GM12878 (cell line): Measurements from ENCODE around the gene KEL.

Experiments used
- CBFB ChIP-seq: IDR thresholded peaks from 2 replicates; pipeline ENCODE4 v1.6.1; 2016; ENCODE audit warnings: antibody characterized with exemption, low read depth
- CTCF ChIP-seq, 3 experiments: IDR thresholded peaks in 2 of 3; conservative IDR thresholded peaks in 1 of 3; 2 replicates each; pipeline ENCODE4 v1.5.1; 2011; ENCODE audit warnings: low read depth in 3 of 3, low read length in 3 of 3, mild to moderate bottlenecking in 3 of 3, control low read depth in 2 of 3, moderate library complexity in 2 of 3, inconsistent platforms in 1 of 3, mixed read lengths in 1 of 3; ENCODE audit not compliant: control insufficient read depth in 2 of 3, insufficient read depth in 1 of 3; ENCODE audit errors: extremely low read depth in 1 of 3
- ELK1 ChIP-seq: IDR thresholded peaks from 2 replicates; pipeline ENCODE4 v1.6.1; 2012; ENCODE audit warnings: low read depth, low read length, improper control_type of control experiment
- GABPA ChIP-seq: IDR thresholded peaks from 2 replicates; pipeline ENCODE4 v1.6.1; 2014; ENCODE audit warnings: antibody characterized with exemption, low read depth, mild to moderate bottlenecking, inconsistent platforms
- JUND ChIP-seq: IDR thresholded peaks from 2 replicates; pipeline ENCODE4 v1.6.1; 2012; ENCODE audit warnings: low read depth, mild to moderate bottlenecking, low read length, improper control_type of control experiment, moderate library complexity
- MEF2A ChIP-seq: IDR thresholded peaks from 2 replicates; pipeline ENCODE4 v1.6.1; 2011; ENCODE audit warnings: low read depth, mild to moderate bottlenecking, low read length, moderate library complexity; ENCODE audit not compliant: insufficient read depth
- MYC ChIP-seq: IDR thresholded peaks from 2 replicates; pipeline ENCODE4 v1.6.1; 2011; ENCODE audit warnings: mild to moderate bottlenecking, low read length, moderate library complexity, inconsistent platforms; ENCODE audit not compliant: insufficient read depth, insufficient replicate concordance, insufficient read length, severe bottlenecking
- SMAD1 ChIP-seq: fragments of 450-650 bp; IDR thresholded peaks from 2 replicates; pipeline ENCODE4 v1.6.1; 2018; ENCODE audit warnings: mild to moderate bottlenecking, low read depth; ENCODE audit not compliant: partially characterized antibody

- no peak for TF ChIP-seq CTCF (IDR thresholded peaks at IDR 0.05 in 2 of 3, conservative IDR thresholded peaks at IDR 0.05 in 1 of 3; ENCODE audit: control insufficient read depth in 2 of 3, extremely low read depth in 1 of 3, insufficient read depth in 1 of 3, low read depth in 3 of 3, low read length in 3 of 3)
- TF ChIP-seq CBFB = no peak
- no peak for TF ChIP-seq MYC
- TF ChIP-seq JUND = no peak
- TF ChIP-seq SMAD1 = no peak
- no peak for TF ChIP-seq ELK1
- TF ChIP-seq MEF2A = no peak
- no peak for TF ChIP-seq GABPA
These were observed 12.5 kb upstream of the KEL start for GRCh38 chr7:142974626-142975025.
